Hepatocyte (in vitro differentiated cells): ENCODE results near the gene ABHD12B. TPM values are rescaled to one million over a fixed set of nuclear protein-coding genes. Genes with fewer than 3 reads are reported as not detected.

Experiments
- DNase-seq: peaks from one replicate; pipeline ENCODE4 v3.0.0-alpha.2; 2016; ENCODE audit warnings: low spot score
- H2AFZ ChIP-seq: fragments of 200-600 bp; sonication (generic); 2 replicates; pipeline ENCODE4 v1.6.0; 2016; ENCODE audit warnings: antibody characterized with exemption, mild to moderate bottlenecking
- H3K27ac ChIP-seq: fragments of 200-600 bp; sonication (generic); 2 replicates; pipeline ENCODE4 v1.5.1; 2016; ENCODE audit warnings: mild to moderate bottlenecking
- H3K27me3 ChIP-seq: fragments of 200-600 bp; sonication (generic); 2 replicates; pipeline ENCODE4 v1.6.1; 2016
- H3K36me3 ChIP-seq: fragments of 200-600 bp; sonication (generic); replicated peaks from 2 replicates; pipeline ENCODE4 v1.5.1; 2016; ENCODE audit warnings: low read depth; ENCODE audit not compliant: insufficient read depth
- H3K4me1 ChIP-seq: fragments of 200-600 bp; sonication (generic); 2 replicates; pipeline ENCODE4 v1.5.1; 2016; ENCODE audit warnings: mild to moderate bottlenecking, moderate library complexity; ENCODE audit not compliant: insufficient read depth
- H3K4me2 ChIP-seq: fragments of 200-600 bp; sonication (generic); 2 replicates; pipeline ENCODE4 v1.6.0; 2016
- H3K4me3 ChIP-seq: fragments of 200-600 bp; sonication (generic); 2 replicates; pipeline ENCODE4 v1.5.1; 2016; ENCODE audit warnings: mild to moderate bottlenecking
- H3K79me2 ChIP-seq: fragments of 200-600 bp; sonication (generic); 2 replicates; pipeline ENCODE4 v1.6.0; 2017; ENCODE audit warnings: mild to moderate bottlenecking
- H3K9me2 ChIP-seq: fragments of 200-600 bp; sonication (generic); replicated peaks from 2 replicates; pipeline ENCODE4 v1.6.0; 2017; ENCODE audit warnings: mild to moderate bottlenecking; ENCODE audit not compliant: insufficient read depth
- H3K9me3 ChIP-seq: fragments of 200-600 bp; sonication (generic); 2 replicates; pipeline ENCODE4 v1.5.1; 2016; ENCODE audit warnings: low read depth, mild to moderate bottlenecking
- H4K20me1 ChIP-seq: fragments of 200-600 bp; sonication (generic); 2 replicates; pipeline ENCODE4 v1.6.0; 2016; ENCODE audit warnings: mild to moderate bottlenecking; ENCODE audit not compliant: insufficient read depth, poor library complexity, severe bottlenecking
- EZH2 ChIP-seq: fragments of 200-600 bp; sonication (generic); IDR thresholded peaks from 2 replicates; pipeline ENCODE4 v1.6.1; 2016; ENCODE audit warnings: antibody characterized with exemption, mild to moderate bottlenecking, borderline replicate concordance
- EZH2phosphoT487 ChIP-seq: fragments of 200-600 bp; sonication (generic); IDR thresholded peaks from one replicate; pipeline ENCODE4 v1.6.1; 2018; ENCODE audit warnings: antibody characterized with exemption, mild to moderate bottlenecking, low read depth, moderate library complexity; ENCODE audit not compliant: unreplicated experiment, severe bottlenecking
- WGBS: methylation state at CpG from one replicate; pipeline ENCODE4 v1.1.6; 2016; ENCODE audit warnings: low lambda C conversion rate; ENCODE audit errors: missing lambda C conversion rate; 5-methylcytosine and 5-hydroxymethylcytosine counted together
- polyA plus RNA-seq: library from polyadenylated mRNA; unstranded; fragments of >200 nt; fragmentation: Nextera tagmentation; extraction: Ambion mirVana; gene quantifications from 2 replicates; pipeline ENCODE4 v1.2.1, GENCODE V29; 2016
- total RNA-seq: library from RNA; depleted of rRNA; stranded (reverse); fragments of >200 nt; gene quantifications from 2 replicates; pipeline ENCODE4 v1.2.3, GENCODE V29; 2014
- TF ChIP-seq, protein P1 (sequence below): fragments of 200-600 bp; sonication (generic); IDR thresholded peaks from 2 replicates; pipeline ENCODE4 v1.5.1; 2016; ENCODE audit warnings: antibody characterized with exemption, mild to moderate bottlenecking; ENCODE audit not compliant: poor library complexity

The ABHD12B gene
- total and polyA plus RNA-seq, 2 experiments from 2014 or later: not detected

DNA sequence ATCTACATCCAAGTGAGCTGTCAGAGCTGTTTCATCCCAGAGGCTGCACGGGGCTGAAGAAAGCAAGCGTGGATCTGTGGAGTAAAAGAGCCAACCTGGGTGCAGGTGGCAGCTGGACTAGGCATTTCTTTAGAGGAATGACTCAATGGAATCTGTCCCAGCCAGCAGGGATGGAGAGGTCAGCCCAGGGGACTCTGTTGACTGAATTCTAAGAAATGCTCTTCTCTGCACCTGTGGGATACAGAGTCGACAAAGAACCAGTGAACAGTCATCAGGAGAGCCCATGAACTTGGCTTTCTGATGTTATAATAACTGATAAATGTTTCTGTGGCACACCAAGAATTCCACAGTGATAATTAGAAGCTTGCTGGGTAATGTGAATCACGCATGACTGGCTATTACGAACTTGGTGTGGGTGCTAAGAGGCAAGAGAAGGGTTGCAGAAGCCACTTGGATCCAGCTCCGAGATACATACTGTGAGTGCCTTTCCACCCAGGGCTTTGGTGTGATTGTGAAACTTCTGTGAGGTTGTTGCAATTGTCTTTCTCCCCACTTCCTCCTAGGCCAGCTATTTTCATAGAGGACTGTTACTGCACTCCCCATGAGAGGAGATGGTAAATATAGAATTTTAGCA is 56.3 kb downstream of the ABHD12B start:
- Histone ChIP-seq H3K4me3 (no peak overlapping the region), H2AFZ (no peak overlapping the region), H3K4me2 (no peak overlapping the region), H3K79me2 (no peaks in the 10 kb centered on the region), H3K36me3 (no peaks in the 10 kb centered on the region), H3K4me1 (no peaks in the 10 kb centered on the region), H3K27me3 (no peaks in the 10 kb centered on the region), H3K9me2 (no peaks in the 10 kb centered on the region), H4K20me1 (no peaks in the 10 kb centered on the region), H3K9me3 (no peaks in the 10 kb centered on the region), H3K27ac (no peak overlapping the region)
- TF ChIP-seq, protein P1, sequence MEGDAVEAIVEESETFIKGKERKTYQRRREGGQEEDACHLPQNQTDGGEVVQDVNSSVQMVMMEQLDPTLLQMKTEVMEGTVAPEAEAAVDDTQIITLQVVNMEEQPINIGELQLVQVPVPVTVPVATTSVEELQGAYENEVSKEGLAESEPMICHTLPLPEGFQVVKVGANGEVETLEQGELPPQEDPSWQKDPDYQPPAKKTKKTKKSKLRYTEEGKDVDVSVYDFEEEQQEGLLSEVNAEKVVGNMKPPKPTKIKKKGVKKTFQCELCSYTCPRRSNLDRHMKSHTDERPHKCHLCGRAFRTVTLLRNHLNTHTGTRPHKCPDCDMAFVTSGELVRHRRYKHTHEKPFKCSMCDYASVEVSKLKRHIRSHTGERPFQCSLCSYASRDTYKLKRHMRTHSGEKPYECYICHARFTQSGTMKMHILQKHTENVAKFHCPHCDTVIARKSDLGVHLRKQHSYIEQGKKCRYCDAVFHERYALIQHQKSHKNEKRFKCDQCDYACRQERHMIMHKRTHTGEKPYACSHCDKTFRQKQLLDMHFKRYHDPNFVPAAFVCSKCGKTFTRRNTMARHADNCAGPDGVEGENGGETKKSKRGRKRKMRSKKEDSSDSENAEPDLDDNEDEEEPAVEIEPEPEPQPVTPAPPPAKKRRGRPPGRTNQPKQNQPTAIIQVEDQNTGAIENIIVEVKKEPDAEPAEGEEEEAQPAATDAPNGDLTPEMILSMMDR: no peak
- TF ChIP-seq EZH2phosphoT487: no peak
- no peak for TF ChIP-seq EZH2
- 97% methylated on average over 6 of the region's 6 CpGs for WGBS
- no peak for DNase-seq

DNA sequence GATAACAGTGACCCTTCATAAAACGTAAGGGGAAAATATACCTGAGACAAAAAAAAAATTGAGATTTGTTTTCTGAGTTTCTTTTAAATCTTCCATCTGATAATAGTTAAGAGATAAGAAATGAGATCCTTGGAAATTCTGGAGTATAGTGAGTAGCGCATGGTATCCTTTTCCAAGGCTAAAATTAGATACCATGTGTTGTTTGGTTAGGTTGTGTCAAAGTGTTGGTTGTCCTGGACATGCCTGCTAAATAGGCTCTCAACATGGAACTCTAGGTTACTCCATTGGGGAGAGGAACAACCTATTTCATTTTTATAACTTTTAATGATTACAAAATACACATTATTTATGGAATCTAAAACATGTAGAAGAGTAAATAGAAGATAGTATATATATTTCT is 57.7 kb downstream of the ABHD12B start:
- TF ChIP-seq EZH2phosphoT487 (no peak), EZH2 (no peak)
- TF ChIP-seq, protein P1: no peak
- H3K4me2 ChIP-seq: no peak overlapping the region
- no peaks in the 10 kb centered on the region for H4K20me1 ChIP-seq
- DNase-seq: no peak
- H2AFZ ChIP-seq: no peak overlapping the region
- 63% methylated on average over 2 of the region's 2 CpGs for WGBS
- no peak overlapping the region for H3K27ac ChIP-seq
- H3K79me2 ChIP-seq: no peaks in the 10 kb centered on the region
- no peaks in the 10 kb centered on the region for H3K27me3 ChIP-seq
- no peaks in the 10 kb centered on the region for H3K4me1 ChIP-seq
- no peak overlapping the region for H3K4me3 ChIP-seq
- H3K9me3 ChIP-seq: no peaks in the 10 kb centered on the region
- H3K9me2 ChIP-seq: no peaks in the 10 kb centered on the region
- H3K36me3 ChIP-seq: no peaks in the 10 kb centered on the region

DNA sequence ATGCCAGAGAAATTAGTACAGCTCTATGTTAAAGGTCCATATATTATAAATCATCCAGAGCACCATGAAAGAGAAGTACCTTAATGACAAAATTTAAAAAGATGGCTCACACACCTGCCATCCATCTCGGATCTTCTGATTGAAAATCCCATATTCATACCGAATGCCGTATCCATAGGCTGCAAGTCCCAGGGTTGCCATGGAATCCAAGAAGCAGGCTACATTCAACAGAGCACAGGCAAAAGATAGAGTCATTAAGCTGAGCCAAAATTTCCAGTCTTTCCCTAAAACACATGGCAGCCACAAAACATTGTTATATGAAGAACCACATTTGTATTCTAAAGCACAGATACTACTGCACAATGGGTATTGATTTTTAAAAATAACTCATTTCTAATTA is 59.7 kb downstream of the ABHD12B start:
- Histone ChIP-seq H4K20me1 (no peaks in the 10 kb centered on the region), H3K27me3 (no peaks in the 10 kb centered on the region), H3K79me2 (no peaks in the 10 kb centered on the region), H3K4me2 (no peak overlapping the region), H3K27ac (no peak overlapping the region), H3K36me3 (no peaks in the 10 kb centered on the region), H3K4me1 (no peaks in the 10 kb centered on the region), H3K4me3 (no peak overlapping the region), H2AFZ (no peak overlapping the region), H3K9me2 (no peaks in the 10 kb centered on the region), H3K9me3 (no peaks in the 10 kb centered on the region)
- 96% methylated on average over 3 of the region's 3 CpGs for WGBS
- no peak for TF ChIP-seq EZH2
- no peak for DNase-seq

DNA sequence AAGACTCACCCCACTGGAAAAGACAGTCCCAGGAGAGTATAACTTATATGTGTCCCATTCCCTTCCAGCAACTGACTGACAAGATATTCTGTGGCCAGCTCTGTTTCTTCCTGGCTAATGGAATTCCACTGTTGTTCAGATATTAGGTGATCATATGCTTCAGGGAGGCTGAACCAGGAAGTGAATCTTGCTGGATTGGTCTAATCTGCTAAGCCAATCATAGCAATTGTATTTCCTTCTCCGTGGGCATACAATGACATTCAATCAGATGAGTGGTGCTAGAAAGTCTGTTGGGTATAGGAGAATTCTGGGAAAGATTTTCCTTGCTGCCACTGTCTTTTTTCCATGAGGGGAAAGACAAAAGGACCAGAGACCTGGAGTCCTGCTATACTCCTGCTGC is 60.3 kb downstream of the ABHD12B start:
- Histone ChIP-seq H3K4me1 (peaks cover 5% of the 10 kb centered on the region), H3K9me3 (no peaks in the 10 kb centered on the region), H3K9me2 (no peaks in the 10 kb centered on the region), H3K27me3 (no peaks in the 10 kb centered on the region), H3K36me3 (no peaks in the 10 kb centered on the region), H3K79me2 (no peaks in the 10 kb centered on the region), H3K27ac (peak overlapping the region; percentile 18), H4K20me1 (no peaks in the 10 kb centered on the region), H3K4me3 (no peak overlapping the region), H3K4me2 (no peak overlapping the region), H2AFZ (no peak overlapping the region)
- WGBS: 74% methylated on average over 1 of the region's 1 CpG
- TF ChIP-seq EZH2 (no peak), EZH2phosphoT487 (no peak)
- TF ChIP-seq, protein P1: no peak
- no peak for DNase-seq
